Activated CD4-positive, alpha-beta T cell treated with anti-CD3 and anti-CD28 coated beads for 24 hours (primary cell): ENCODE results near the gene IQCF5.
"Not testable (repeated sequence)": the region's sequence is repeated elsewhere in the genome, so short reads cannot be mapped to it uniquely, and the experiment has no call there.

ENCODE experiments used
- DNase-seq, 2 donors: peaks; one replicate each; pipeline ENCODE4 v3.0.0-alpha.2; 2020; ENCODE audit warnings: low read depth in 2 of 2

IQCF5 gene

GRCh38 chr3:51875501-51875900 is at the start of gene IQCF5:
Gene IQCF5, minus strand, starts transcription at chr3:51875601. Its CDS starts 70 bp downstream, at chr3:51875531.
- no peak for DNase-seq

- no peak for DNase-seq
Observed at GRCh38 chr3:51921081-51921578, 45.7 kb upstream of the IQCF5 start.

- DNase-seq: no peak
Observed at GRCh38 chr3:51916418-51916817, 41.0 kb upstream of the IQCF5 start.

- DNase-seq: no peak
Observed at GRCh38 chr3:51908026-51908425, 32.6 kb upstream of the IQCF5 start.

- DNase-seq: no peak
Observed at GRCh38 chr3:51904034-51904823, 28.8 kb upstream of the IQCF5 start.

GRCh38 chr3:51902361-51902760 is 27.0 kb upstream of the IQCF5 start:
- DNase-seq: peak; percentile 1 to 7

- not testable (repeated sequence) for DNase-seq
Observed at GRCh38 chr3:51900043-51900442, 24.6 kb upstream of the IQCF5 start.

GRCh38 chr3:51897391-51897790 is 22.0 kb upstream of the IQCF5 start:
- DNase-seq: no peak

GRCh38 chr3:51896607-51897305 is 21.4 kb upstream of the IQCF5 start:
- no peak for DNase-seq

- no peak for DNase-seq
Observed at GRCh38 chr3:51894939-51895338, 19.5 kb upstream of the IQCF5 start.

GRCh38 chr3:51894391-51894790 is 19.0 kb upstream of the IQCF5 start:
- DNase-seq: no peak

- no peak for DNase-seq
Observed at GRCh38 chr3:51891242-51892039, 16.0 kb upstream of the IQCF5 start.

GRCh38 chr3:51888463-51889105 is 13.2 kb upstream of the IQCF5 start:
- no peak for DNase-seq

- no peak for DNase-seq
Observed at GRCh38 chr3:51887620-51888019, 12.2 kb upstream of the IQCF5 start.

- DNase-seq: no peak
Observed at GRCh38 chr3:51886447-51886846, 11.0 kb upstream of the IQCF5 start.

GRCh38 chr3:51879937-51880336 is 4.5 kb upstream of the IQCF5 start:
- DNase-seq: no peak

- no peak for DNase-seq
Observed at GRCh38 chr3:51876186-51876585, 785 bp upstream of the IQCF5 start.

- DNase-seq: no peak
Observed at GRCh38 chr3:51874889-51875288, 512 bp downstream of the IQCF5 start.

GRCh38 chr3:51874411-51874810 is 990 bp downstream of the IQCF5 start:
- no peak for DNase-seq

GRCh38 chr3:51873876-51874275 is 1.5 kb downstream of the IQCF5 start:
- no peak for DNase-seq

GRCh38 chr3:51873253-51873766 is 2.1 kb downstream of the IQCF5 start:
- no peak for DNase-seq
